Measurements from ENCODE around the gene MRPS5. TPM values are rescaled to one million over a fixed set of nuclear protein-coding genes. Genes with fewer than 3 reads are reported as not detected.

The MRPS5 gene
- total RNA-seq, 6 experiments from 2014 or later: 36.1 to 52.1 (median 47.9) TPM

DNA sequence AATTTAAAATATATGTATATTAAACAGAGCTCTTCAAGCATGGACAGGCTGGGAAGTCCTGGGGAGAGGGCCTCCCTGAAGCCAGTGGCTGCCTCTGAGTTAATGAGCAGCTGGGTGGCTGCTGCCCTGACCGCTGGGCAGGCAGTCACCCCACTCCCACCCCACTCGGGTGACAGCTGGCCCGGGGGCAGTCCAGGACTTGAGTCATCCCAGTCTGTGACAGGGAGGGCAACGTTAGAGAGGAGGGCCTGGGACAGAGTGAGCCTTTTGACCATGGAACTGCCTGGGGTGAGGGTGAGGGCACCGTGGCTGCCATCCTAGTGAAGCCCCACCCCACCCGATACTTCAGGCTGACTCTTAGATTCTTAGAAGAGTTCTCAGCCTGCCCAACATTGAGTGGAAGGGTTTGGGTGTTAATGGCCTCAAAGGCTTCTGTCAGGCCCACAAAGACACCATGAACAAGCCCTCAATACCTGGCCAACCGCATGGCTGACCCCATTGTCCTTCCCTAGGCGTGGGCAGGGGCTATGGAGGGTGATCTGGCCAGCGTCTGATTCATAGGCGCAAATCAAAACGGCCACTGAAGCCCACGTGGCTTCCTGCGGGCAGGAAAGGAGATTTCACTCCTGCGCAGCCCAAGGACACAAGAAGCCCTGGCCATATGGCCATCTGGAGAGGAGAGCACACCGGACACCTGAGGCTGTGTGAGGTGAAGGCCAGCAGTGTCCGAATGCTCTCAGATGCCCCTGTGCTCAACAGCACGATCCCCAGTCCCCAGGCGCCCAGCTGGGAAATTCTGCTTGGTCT, 47.5 kb downstream of the MRPS5 start:
- Histone ChIP-seq H3K4me1 (peaks cover 0 to 8% (median 3%) of the 10 kb centered on the region in 4 donors), H3K27me3 (no peaks in the 10 kb centered on the region), H3K4me3 (no peak overlapping the region), H3K36me3 (no peaks in the 10 kb centered on the region), H3K9me3 (no peaks in the 10 kb centered on the region), H3K27ac (no peak overlapping the region)
- intact Hi-C loops (cut with DNase I): no loop called here
- 40% methylated on average over 1 of the region's 18 CpGs for WGBS (ENCODE audit: insufficient coverage, low coverage, low lambda C conversion rate, missing lambda C conversion rate)
- DNase-seq: no peak
- no peak for TF ChIP-seq POLR2A (IDR thresholded peaks at IDR 0.05)
- ATAC-seq: no peak

DNA sequence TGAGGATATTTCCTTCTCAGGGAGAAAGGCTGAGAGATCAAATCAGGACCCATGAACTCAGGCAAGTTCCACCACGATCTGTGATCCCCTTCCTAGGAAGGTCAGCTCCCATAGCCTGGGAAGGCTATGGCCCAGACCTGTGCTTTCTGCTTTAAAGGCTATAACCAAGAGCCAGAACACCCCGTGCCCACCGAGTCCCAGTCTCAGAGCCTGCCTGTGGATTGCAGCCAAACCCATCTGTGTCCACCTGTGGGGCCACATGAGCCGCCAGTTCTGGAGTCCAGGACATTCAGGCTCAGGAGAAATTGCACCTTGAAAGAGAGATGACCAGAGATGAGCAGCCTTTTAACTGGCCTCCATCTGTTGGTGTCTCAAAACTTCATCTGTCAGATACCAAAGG, 49.2 kb downstream of the MRPS5 start:
- DNase-seq: no peak
- TF ChIP-seq CTCF (IDR thresholded peaks at IDR 0.05): no peak
- TF ChIP-seq POLR2A (IDR thresholded peaks at IDR 0.05): no peak
- H3K4me3 ChIP-seq: no peak overlapping the region
- H3K4me1 ChIP-seq: peaks cover 0 to 8% (median 3%) of the 10 kb centered on the region in 4 donors
- H3K9me3 ChIP-seq: no peaks in the 10 kb centered on the region
- no peaks in the 10 kb centered on the region for H3K27me3 ChIP-seq
- ATAC-seq: no peak
- no peaks in the 10 kb centered on the region for H3K36me3 ChIP-seq
- WGBS (ENCODE audit: insufficient coverage, low coverage, low lambda C conversion rate, missing lambda C conversion rate): 54% methylated on average over 1 of the region's 4 CpGs
- intact Hi-C loops (cut with DNase I): no loop called here
- H3K27ac ChIP-seq: no peak overlapping the region

DNA sequence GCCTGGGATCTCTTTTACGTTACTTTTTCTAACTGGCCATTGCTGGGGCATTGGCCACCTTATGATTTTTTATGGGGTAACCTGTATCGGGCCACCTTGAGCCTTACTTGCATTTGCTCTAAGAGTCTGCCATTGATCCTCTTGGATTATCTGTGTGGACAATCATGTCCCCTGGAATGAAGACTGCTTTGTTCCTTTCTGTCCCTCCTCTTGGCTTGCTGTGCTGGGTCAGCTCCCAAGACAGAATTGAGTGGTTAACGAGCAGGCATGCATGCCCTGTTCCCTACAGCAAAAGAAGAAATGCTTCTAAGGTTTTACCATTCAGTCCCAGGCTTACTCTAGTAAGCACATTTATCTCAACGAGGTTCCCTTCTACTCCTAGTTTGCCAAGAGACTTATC, 49.8 kb downstream of the MRPS5 start:
- no peak overlapping the region for H3K27ac ChIP-seq
- DNase-seq (no peak), ATAC-seq (no peak)
- no peaks in the 10 kb centered on the region for H3K9me3 ChIP-seq
- 59% methylated on average over 4 of the region's 4 CpGs for WGBS (ENCODE audit: insufficient coverage, low coverage, low lambda C conversion rate, missing lambda C conversion rate)
- no peak overlapping the region for H3K4me3 ChIP-seq
- peaks cover 0 to 4% (median under 1%) of the 10 kb centered on the region in 4 donors for H3K4me1 ChIP-seq
- intact Hi-C loops (cut with DNase I): no loop called here
- no peaks in the 10 kb centered on the region for H3K36me3 ChIP-seq
- TF ChIP-seq POLR2A (IDR thresholded peaks at IDR 0.05) (no peak), CTCF (IDR thresholded peaks at IDR 0.05) (no peak)
- H3K27me3 ChIP-seq: no peaks in the 10 kb centered on the region

DNA sequence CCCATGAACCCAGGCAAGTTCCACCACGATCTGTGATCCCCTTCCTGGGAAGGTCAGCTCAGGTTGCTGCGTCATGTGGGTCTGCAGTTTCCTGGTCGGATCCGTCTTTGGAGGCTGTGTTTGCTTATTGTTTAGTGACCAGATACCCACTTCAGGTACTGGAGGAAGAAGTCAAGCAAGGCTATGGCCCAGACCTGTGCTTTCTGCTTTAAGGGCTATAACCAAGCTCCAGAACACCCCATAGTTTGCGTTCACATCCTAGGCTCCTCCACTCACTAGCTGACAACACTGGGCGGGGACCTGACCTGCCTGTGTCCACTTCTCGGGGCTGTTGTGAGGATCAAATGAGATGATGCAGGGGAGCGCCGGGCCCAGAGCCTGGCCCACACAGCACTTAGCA, 52.1 kb downstream of the MRPS5 start:
- intact Hi-C loops (cut with DNase I): no loop called here
- Histone ChIP-seq H3K36me3 (no peaks in the 10 kb centered on the region), H3K27ac (no peak overlapping the region), H3K9me3 (no peaks in the 10 kb centered on the region), H3K4me3 (no peak overlapping the region), H3K27me3 (no peaks in the 10 kb centered on the region), H3K4me1 (no peaks in the 10 kb centered on the region)
- TF ChIP-seq POLR2A (IDR thresholded peaks at IDR 0.05): no peak
- no peak for TF ChIP-seq CTCF (IDR thresholded peaks at IDR 0.05)
- DNase-seq: no peak
- 50% methylated on average over 9 of the region's 9 CpGs for WGBS (ENCODE audit: insufficient coverage, low coverage, low lambda C conversion rate, missing lambda C conversion rate)
- no peak for ATAC-seq

DNA sequence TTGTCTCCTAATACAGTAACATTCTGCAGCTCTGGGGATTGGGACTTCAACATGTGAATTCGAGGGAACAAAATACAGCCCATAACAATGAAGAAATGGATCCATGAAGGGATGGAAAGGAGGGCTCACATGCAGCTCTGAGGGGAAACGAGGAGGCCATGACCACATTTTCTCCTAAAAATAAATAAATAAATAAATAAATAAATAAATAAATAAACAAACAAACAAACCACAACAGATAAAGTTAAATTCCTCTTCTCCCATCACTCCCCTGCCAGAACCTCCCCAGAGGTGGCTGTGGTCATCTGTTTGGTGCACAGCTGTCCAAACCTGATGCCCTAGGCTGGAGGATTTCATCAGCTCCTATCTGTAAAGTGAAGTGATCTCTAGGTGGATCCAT, 53.4 kb downstream of the MRPS5 start:
- no peak for TF ChIP-seq CTCF (IDR thresholded peaks at IDR 0.05)
- TF ChIP-seq POLR2A (IDR thresholded peaks at IDR 0.05): no peak
- 62% methylated on average over 2 of the region's 2 CpGs for WGBS (ENCODE audit: insufficient coverage, low coverage, low lambda C conversion rate, missing lambda C conversion rate)
- DNase-seq: no peak
- no peaks in the 10 kb centered on the region for H3K36me3 ChIP-seq
- intact Hi-C loops (cut with DNase I): no loop called here
- H3K9me3 ChIP-seq: no peaks in the 10 kb centered on the region
- no peak overlapping the region for H3K4me3 ChIP-seq
- no peak overlapping the region for H3K27ac ChIP-seq
- H3K4me1 ChIP-seq: no peaks in the 10 kb centered on the region
- H3K27me3 ChIP-seq: no peaks in the 10 kb centered on the region
- ATAC-seq: no peak

All from right lobe of liver (tissue), 6 donors.